ENCODE results near the gene SH2D4B. TPM values are rescaled to one million over a fixed set of nuclear protein-coding genes. Genes with fewer than 3 reads are reported as not detected.

Gene SH2D4B
- total RNA-seq, 2 experiments from 2014 or later: 0.03 TPM; not detected in 1

DNA sequence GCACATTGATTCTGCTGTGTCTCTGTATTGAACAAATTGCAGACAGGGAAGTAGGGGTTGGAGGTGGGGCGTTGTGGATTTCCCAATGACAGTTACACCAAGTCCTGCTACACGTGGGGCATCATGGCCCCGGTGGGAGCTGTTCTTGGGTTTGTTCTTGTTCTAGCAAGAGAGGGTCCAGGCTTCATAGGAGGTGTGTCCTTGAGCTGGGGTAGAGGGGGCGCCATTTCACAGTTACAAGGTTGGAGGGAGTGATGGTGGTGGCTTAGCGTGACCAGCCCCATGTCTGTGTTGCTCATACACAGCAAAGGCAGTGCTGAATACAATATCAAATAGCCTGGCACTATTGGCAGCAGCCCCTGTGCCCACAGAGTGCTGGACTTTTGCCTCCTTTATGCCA is 15.7 kb downstream of the SH2D4B start:
- Histone ChIP-seq H4K20me1 (ENCODE audit: insufficient read depth, low read length) (no peaks in the 10 kb centered on the region), H3K79me2 (ENCODE audit: insufficient read depth, low read depth, low read length) (no peaks in the 10 kb centered on the region), H3K27ac (ENCODE audit: low read depth, low read length, poor library complexity, severe bottlenecking) (no peak overlapping the region), H3K4me3 (ENCODE audit: low read depth, low read length, poor library complexity, severe bottlenecking) (no peak overlapping the region), H2AFZ (ENCODE audit: low read length) (no peak overlapping the region), H3K9me3 (ENCODE audit: low read length) (no peaks in the 10 kb centered on the region), H3K36me3 (ENCODE audit: insufficient read depth, low read length) (no peaks in the 10 kb centered on the region), H3K4me1 (ENCODE audit: insufficient read depth, low read length, poor library complexity, severe bottlenecking) (no peaks in the 10 kb centered on the region), H3K9me2 (ENCODE audit: insufficient read depth, low read length) (no peaks in the 10 kb centered on the region), H3K4me2 (ENCODE audit: low read length) (no peak overlapping the region)
- ChIA-PET POLR2A (no interaction called here), CTCF (ENCODE audit: unreplicated experiment) (no interaction called here)
- TF ChIP-seq EZH2phosphoT487 (IDR thresholded peaks at IDR 0.05; ENCODE audit: borderline replicate concordance, low read depth, low read length): no peak
- TF ChIP-seq, protein P1, sequence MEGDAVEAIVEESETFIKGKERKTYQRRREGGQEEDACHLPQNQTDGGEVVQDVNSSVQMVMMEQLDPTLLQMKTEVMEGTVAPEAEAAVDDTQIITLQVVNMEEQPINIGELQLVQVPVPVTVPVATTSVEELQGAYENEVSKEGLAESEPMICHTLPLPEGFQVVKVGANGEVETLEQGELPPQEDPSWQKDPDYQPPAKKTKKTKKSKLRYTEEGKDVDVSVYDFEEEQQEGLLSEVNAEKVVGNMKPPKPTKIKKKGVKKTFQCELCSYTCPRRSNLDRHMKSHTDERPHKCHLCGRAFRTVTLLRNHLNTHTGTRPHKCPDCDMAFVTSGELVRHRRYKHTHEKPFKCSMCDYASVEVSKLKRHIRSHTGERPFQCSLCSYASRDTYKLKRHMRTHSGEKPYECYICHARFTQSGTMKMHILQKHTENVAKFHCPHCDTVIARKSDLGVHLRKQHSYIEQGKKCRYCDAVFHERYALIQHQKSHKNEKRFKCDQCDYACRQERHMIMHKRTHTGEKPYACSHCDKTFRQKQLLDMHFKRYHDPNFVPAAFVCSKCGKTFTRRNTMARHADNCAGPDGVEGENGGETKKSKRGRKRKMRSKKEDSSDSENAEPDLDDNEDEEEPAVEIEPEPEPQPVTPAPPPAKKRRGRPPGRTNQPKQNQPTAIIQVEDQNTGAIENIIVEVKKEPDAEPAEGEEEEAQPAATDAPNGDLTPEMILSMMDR (conservative IDR thresholded peaks at IDR 0.05; ENCODE audit: low read length): no peak
- no TSS peak for BruUV-seq (replicated peaks)
- intact Hi-C loops (cut with micrococcal nuclease; ENCODE audit: unreplicated experiment): no loop called here
- DNase-seq (ENCODE audit: low spot score): no peak

DNA sequence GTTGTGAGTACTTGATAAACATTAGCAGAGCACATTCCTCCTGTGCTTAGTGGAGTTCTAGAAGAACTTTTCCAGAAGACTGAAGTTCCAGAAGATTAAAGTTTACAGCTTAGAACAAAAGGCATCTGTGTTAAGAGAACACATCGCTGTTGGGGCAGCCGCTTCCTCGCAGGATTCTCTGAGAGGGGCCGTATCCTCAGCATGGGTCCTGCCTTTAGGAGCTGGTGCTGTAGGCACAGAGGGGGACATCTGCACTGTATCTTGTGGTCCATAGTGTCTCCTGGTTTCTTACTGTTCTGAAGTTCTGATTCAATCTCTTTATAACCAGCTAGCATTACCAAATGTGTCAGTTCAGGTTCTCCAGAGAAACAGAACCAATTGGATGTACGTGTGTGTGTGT is 16.3 kb downstream of the SH2D4B start:
- Histone ChIP-seq H3K9me3 (ENCODE audit: low read length) (no peaks in the 10 kb centered on the region), H3K36me3 (ENCODE audit: insufficient read depth, low read length) (no peaks in the 10 kb centered on the region), H3K4me1 (ENCODE audit: insufficient read depth, low read length, poor library complexity, severe bottlenecking) (no peaks in the 10 kb centered on the region), H3K27ac (ENCODE audit: low read depth, low read length, poor library complexity, severe bottlenecking) (no peak overlapping the region), H3K4me2 (ENCODE audit: low read length) (no peak overlapping the region), H3K9me2 (ENCODE audit: insufficient read depth, low read length) (no peaks in the 10 kb centered on the region), H2AFZ (ENCODE audit: low read length) (no peak overlapping the region), H3K4me3 (ENCODE audit: low read depth, low read length, poor library complexity, severe bottlenecking) (no peak overlapping the region), H3K79me2 (ENCODE audit: insufficient read depth, low read depth, low read length) (no peaks in the 10 kb centered on the region), H4K20me1 (ENCODE audit: insufficient read depth, low read length) (no peaks in the 10 kb centered on the region)
- BruUV-seq (replicated peaks): no TSS peak
- CTCF ChIA-PET (ENCODE audit: unreplicated experiment): no interaction called here
- DNase-seq (ENCODE audit: low spot score): no peak
- no peak for TF ChIP-seq EZH2phosphoT487 (IDR thresholded peaks at IDR 0.05; ENCODE audit: borderline replicate concordance, low read depth, low read length)
- TF ChIP-seq, protein P1 (conservative IDR thresholded peaks at IDR 0.05; ENCODE audit: low read length): no peak
- POLR2A ChIA-PET: no interaction called here
- intact Hi-C loops (cut with micrococcal nuclease; ENCODE audit: unreplicated experiment): no loop called here

DNA sequence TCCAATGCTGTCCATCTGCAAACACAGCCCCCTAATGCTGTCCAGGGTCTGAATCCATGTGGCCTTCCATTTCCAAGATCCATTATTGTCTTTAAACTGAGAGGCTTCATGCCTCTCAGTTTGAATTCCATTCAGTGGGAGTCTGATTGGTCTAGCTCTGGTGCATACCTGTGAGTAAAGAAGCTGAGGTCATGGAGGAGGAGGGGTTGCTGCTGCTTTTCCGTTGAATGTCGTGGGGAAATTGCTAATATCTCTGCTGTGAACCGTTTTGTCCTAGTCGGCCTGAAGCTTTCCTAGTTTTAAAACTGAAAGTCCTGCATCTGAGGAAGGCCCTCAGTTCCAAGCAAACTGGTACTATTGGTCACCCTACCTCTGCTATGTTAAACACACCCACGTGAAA is 17.7 kb downstream of the SH2D4B start:
- Histone ChIP-seq H3K4me2 (ENCODE audit: low read length) (no peak overlapping the region), H3K27ac (ENCODE audit: low read depth, low read length, poor library complexity, severe bottlenecking) (no peak overlapping the region), H4K20me1 (ENCODE audit: insufficient read depth, low read length) (no peaks in the 10 kb centered on the region), H3K9me2 (ENCODE audit: insufficient read depth, low read length) (no peaks in the 10 kb centered on the region), H3K9me3 (ENCODE audit: low read length) (no peaks in the 10 kb centered on the region), H3K79me2 (ENCODE audit: insufficient read depth, low read depth, low read length) (no peaks in the 10 kb centered on the region), H3K4me3 (ENCODE audit: low read depth, low read length, poor library complexity, severe bottlenecking) (no peak overlapping the region), H3K4me1 (ENCODE audit: insufficient read depth, low read length, poor library complexity, severe bottlenecking) (no peaks in the 10 kb centered on the region), H3K36me3 (ENCODE audit: insufficient read depth, low read length) (no peaks in the 10 kb centered on the region), H2AFZ (ENCODE audit: low read length) (no peak overlapping the region)
- CTCF ChIA-PET (ENCODE audit: unreplicated experiment): no interaction called here
- intact Hi-C loops (cut with micrococcal nuclease; ENCODE audit: unreplicated experiment): no loop called here
- POLR2A ChIA-PET: no interaction called here
- TF ChIP-seq EZH2phosphoT487 (IDR thresholded peaks at IDR 0.05; ENCODE audit: borderline replicate concordance, low read depth, low read length): no peak
- TF ChIP-seq, protein P1 (conservative IDR thresholded peaks at IDR 0.05; ENCODE audit: low read length): no peak
- no peak for DNase-seq (ENCODE audit: low spot score)
- BruUV-seq (replicated peaks): no TSS peak

Data from OCI-LY7 (cell line).